Measurements from ENCODE around the gene KRT71.

DNA sequence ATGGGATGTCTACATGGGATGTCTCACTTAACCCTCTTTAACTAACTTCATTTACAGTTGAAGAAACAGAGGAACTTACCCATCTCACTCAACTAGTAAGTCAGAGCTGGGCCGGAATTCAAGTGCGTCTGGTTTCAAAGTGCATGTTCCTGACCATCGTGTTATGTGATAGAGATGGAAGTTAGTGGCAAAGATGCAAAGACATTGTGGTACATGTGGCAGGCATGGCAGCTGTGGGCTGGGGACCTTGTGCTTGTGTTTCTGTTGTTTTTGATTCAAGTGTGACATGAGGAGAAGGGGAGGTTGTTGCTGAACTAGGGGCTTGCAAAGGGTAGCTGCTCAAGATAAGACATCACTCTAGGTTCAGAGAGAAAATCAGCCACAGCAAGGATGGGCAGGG is 23.0 kb upstream of the KRT71 start:
- TF ChIP-seq CTCF (IDR thresholded peaks at IDR 0.05) (no peak), POLR2A (IDR thresholded peaks at IDR 0.05) (no peak)
